Activated CD8-positive, alpha-beta memory T cell treated with anti-CD3 and anti-CD28 coated beads, Interleukin-2, amount 50 U/mL, for 1 hour (primary cell): ENCODE results near the gene PCYT2.

Experiments used
- DNase-seq: peaks from one replicate; pipeline ENCODE4 v3.0.0-alpha.2; 2020; ENCODE audit errors: extremely low read depth

The PCYT2 gene

DNA sequence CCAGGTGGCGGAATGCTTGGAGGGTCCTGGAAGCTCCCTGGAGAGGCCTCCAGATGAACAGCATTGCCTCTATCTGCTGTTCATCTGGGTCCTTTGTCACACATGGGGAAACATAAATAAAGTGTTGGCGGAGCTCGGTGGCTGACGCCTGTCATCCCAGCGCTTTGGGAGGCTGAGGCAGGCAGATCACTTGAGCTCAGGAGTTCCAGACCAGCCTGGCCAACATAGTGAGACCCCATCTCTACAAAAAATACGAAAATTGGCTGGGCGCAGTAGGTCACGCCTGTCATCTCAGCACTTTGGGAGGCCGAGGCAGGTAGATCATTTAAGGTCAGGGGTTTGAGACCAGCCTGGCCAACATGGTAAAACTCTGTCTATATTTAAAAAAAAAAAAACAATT lies 33.7 kb upstream of the PCYT2 start:
- no peak for DNase-seq

DNA sequence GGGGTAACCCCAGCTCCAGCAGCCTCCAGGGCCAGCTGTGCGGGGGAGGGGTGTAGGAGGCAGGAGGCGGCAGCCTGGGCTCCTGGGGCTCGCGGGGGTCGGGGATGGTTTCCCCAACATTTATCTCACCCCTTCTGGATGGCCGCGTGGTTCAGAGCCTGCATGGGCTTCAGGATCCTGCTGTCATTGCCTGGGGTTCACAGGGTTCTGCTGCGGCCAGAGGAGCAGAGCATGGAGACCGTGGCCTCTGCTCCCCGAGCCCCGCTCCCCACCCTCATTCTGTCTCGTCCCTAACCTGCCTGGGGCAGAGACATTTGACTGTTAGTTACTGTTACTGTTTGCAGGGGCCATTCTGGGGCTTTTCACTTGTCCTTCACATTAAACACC lies 31.0 kb upstream of the PCYT2 start:
- DNase-seq, result no peak

DNA sequence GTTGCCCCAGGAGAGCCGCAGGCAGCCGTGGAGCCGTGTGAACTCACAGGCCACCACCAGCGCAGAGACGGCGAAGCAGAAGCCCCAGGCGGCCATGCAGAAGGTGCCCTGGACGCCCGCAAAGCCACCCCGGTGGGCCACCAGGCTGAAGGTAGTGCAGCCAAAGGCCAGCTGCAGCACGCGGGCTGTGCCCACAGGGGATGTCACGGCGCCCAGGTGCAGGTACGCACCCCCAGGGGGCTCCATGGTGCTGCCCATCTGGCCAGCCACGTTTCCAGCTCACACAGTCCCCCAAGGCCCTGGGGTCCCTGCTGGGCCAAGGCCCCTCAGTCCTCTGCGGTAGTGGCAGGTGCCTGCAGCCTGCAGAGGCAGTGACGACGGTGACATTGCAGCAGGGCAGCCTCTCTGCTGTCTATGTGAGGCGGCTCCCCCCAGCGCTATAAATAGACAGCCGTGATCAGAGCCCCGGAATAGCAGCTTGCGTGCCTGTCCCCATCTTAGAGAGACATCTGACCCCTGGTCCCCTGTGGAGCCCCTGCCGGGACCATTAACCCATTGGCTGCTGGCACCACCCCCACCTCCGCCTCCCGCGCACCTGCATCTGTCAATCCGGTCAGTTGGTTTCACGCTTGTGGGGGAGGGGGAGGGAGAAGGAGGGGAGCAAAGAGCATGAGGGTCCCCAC lies 30.4 kb upstream of the PCYT2 start:
- no peak for DNase-seq

GRCh38 chr17:81940538-81941483 lies 29.6 kb upstream of the PCYT2 start:
- no peak for DNase-seq

DNA sequence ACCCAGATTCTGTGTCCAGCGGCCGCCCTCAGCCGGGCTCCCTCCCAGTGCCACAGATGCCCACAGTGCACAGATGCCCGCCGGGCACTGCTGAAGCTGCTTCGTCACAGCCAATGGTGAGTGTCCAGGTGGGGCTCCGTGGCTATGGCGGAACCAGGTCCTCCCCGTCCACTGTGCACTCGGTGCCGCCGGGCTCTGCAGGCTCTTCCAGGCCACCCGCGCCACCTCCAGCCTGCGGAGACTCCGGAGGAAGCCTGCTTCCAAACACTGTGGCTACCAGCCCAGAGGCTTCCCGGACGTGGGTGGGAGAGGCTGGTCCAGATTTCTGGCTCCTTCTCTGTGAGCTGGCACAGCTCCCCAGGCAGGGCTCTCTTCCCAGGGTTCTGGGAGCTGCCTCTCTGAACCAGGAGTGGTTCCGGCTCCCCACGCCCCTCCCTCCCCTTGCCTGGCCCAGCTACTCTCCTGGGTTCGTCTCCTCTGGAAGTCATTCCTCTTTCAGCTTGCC lies 28.7 kb upstream of the PCYT2 start:
- no peak for DNase-seq

DNA sequence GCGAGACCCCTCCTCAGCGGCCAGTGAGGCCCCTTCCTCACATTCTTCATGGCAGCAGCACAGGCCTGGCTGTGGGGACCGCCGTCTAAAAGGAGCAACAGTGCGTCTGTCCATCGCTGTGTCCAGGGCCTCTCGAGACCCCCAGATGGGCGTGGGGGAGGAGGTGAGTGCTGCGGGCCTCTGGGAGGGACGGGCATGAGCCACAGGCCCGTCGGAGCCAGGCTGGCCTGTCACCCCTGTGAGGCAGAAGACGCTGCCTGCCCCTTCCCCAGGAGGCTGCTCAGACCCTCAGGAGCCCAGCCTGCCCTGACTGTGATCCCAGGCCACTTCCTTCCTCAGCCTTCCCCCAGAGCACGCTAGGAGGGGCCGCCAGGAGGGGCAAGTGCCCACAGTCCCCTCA lies 28.0 kb upstream of the PCYT2 start:
- no peak for DNase-seq

GRCh38 chr17:81935709-81936084 lies 24.5 kb upstream of the PCYT2 start:
- DNase-seq, result no peak

DNA sequence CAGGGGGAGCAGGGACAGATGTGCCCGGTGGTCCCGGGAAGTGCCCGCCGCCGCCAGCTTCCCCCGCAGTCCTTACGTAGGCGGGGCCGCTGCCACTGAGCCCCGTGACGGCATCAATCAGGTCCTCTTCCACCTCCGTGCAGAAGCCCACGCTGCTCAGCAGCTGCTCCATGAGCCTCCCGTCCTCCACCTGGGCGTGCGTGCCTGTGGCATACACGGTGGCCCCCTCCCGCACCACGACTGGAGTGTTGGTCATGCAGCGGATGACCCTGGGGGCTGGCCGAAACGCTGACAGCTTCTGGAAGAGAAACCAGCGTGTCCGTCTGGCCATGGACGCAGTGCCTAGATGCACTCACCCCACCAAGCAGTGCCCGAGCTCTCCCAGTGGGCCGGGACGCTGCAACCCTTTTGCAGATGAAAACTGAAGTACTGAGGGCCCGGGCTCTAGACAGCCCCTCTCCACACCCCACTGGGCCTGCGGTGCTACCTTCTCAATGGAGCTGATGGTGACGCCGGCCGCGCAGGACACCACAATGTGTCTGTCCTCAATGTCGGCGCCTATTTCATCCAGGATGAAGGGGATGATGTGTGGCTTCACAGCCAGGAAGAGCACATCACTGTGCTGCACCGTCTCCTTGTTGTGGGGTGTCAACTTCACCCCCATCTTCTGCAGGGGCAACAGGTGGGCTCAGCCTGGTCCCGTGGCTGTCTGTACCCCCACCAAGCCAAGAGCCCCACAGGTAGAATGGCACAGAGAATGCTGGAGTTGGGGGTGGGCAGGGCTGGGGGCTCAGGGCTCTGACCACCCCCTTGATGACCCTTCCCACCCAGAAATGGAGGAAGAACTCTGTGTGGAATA lies 23.9 kb upstream of the PCYT2 start:
- DNase-seq, result no peak

DNA sequence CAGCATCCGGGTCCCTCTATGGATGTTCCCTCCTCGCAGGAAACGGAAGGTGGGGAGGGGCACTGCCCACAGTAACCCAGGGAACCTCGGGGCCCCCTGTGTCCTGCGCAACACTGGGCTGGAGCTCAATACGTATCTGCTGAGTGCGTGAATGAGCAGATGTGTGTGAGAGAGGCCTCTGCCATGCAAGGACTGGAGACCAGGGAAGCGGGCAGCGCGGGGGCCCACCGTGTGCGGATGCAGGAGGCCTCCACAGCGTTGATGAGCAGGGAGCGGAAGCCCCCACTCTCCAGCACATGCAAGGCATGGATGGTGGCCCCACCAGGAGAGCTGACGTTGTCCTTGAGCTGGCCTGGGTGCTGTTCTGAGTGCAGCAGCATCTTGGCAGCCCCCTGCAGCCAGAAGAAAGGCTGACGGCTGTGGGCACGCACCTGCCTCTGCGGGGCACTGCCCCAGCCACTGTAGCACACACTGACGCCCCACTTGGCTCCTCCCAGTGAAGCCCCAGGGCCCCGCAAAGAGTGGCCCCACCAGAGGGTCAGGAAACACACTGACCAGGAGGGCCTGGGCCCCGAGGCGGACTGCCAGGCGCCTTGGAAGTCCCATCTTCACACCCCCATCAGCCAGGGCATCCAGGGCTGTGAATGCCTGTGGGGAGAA lies 23.0 kb upstream of the PCYT2 start:
- DNase-seq, result no peak

DNA sequence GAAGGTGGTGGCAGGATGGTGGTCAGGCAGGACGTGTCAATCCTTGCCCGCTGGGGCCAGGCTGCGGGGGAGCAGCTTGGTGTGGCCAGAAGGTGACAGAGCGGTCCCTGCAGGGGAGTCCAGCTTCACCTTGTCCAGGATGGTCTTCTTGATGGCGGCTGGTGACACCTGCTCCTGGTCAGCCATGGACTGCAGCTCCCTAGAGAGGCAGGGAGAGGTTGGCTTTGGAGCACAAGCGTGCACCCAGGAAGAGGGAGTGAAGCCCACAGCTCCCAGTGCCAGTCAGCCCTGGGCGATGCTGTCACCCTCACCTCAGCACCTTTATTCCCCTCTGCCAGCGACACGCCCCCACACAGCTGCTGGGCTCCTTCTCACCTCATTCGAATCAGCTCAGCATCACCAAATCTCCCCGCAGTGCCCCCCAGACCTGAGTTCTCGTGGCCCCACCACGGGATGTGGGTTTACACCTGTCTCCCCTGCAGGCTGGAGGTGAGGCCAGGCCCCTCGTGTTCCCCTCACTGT lies 22.0 kb upstream of the PCYT2 start:
- DNase-seq, result no peak

DNA sequence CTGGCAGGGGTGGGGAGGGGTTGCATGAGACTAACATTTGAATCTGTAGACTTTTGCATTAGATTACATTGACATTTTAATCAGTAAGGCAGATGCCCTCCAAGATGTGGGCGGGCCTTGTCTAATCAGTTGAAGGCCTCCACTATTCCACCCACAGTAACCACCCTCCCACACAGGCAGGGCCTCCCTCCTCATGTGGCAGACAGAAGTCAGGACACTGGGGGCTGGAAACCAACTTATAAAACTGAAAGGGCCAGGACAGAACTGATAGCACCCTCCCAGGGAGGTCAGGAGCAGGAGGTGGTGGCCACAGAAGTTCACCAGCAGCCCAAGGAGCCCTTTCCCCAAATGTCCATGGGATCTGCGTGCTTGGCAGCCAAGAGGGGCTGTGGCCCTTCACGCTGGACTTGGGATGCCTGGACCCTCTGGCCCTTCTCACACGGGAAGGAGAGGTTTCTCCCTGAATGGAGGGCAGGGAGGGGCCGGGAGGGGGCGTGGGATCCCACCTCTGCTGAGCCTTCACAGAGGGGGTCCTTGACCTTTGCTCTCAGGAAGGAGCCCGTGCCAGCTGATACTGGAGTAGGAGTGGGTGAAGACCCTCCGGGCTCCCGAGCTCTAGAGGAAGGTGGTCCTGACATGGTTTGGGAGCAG lies 21.3 kb upstream of the PCYT2 start:
- DNase-seq, result no peak

- no peak for DNase-seq
Observed at GRCh38 chr17:81931557-81932332, 20.5 kb upstream of the PCYT2 start.

DNA sequence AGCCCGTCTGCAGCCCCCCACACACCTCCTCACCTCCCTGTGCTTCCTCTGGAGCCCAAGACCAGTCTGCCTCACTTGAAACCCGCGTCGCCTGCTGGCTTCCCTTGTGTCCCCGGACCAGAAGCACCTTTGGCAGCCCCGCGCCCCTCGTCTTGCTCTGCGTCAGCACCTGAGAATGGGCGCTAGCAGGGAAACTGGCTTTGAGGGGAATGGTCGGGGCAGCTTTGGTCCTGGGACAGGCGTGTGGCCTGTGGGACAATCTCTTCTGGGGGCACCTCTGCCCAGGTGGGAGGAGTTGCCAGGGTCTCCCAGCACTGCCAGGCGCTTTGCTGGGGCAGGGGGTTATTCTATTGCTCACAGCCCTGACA lies 20.0 kb upstream of the PCYT2 start:
- DNase-seq, result no peak

DNA sequence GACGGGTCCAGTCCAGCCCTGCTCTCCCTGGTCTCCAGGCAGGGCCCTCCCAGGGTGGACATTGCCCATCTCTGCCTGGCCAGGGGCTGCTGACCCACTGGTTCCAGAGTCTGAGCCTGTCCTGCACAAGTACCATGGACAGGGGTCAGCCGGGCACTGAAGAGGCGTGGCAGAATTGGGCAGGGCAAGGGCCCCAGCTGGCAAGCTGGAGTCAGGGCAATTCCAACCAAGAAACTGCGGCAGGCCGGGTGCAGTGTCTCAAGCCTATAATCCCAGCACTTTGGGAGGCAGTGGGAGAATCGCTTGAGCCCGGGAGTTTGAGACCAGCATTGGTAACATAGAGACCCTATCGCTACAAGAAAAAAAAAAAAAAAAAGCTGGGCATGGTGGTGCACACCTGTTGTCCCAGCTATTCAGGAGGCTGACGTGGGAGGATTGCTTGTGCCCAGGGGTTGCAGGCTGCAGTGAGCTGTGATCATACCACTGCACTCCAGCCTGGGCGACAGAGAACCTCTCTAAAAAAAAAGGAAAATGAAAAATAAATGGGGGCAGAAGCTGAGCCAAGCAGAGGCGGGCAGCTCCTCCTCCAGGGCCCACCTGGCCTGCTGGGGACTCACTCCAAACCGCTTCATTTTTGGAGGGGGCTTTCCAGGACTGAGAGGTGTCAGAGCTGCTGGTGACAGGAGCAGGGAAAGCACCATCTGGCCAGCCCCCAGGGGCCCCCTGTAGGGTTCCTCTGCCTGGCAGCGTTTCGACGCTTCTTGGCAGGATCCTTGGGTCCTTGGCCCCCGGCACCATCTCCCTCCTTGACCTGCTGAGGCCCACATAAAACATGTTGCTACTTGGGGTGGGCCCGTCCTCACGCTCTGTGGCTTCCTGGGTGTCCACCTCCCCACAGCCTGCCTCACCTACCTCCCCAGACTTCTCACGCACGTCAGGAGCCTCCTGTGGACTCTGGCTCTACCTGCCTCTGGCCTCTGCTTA lies 19.2 kb upstream of the PCYT2 start:
- no peak for DNase-seq

DNA sequence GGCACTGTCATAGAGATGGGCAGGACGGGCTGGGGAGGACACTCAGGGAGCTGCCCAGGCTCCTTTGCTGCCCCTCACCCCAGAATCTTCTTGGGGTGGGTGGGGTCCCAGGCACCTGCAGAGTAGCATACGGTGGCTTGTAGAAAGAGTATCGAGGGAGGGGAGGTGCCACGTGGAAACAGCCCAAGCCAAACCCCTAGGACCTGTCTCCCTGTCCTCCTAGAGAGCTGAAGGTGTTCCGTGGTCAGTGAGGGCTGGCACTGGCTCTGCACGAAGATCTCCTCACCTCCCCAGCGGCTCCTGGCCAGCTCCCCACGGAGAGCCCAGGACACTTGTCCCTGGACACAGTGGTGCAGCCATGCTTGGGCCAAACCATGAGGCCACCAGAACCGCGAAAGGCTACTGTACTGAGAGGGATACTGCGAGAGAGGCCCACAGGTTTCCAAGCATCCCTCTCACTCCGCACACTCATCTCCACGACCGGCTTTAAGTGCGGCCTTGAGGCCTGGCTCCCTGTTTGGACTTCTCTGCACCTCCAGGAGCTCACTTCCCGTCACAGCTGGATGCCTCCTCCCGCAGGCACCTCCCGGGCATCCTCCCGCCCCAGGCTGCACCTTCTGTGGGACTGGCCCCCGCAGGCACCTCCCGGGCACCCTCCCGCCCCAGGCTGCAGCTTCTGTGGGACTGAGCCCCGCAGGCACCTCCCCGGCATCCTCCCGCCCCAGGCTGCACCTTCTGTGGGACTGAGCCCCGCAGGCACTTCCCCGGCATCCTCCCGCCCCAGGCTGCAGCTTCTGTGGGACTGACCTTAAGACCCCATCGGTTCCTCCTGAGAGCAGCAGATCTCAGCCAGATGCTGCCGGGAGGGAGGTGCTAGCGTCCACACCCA lies 18.3 kb upstream of the PCYT2 start:
- DNase-seq, result no peak

DNA sequence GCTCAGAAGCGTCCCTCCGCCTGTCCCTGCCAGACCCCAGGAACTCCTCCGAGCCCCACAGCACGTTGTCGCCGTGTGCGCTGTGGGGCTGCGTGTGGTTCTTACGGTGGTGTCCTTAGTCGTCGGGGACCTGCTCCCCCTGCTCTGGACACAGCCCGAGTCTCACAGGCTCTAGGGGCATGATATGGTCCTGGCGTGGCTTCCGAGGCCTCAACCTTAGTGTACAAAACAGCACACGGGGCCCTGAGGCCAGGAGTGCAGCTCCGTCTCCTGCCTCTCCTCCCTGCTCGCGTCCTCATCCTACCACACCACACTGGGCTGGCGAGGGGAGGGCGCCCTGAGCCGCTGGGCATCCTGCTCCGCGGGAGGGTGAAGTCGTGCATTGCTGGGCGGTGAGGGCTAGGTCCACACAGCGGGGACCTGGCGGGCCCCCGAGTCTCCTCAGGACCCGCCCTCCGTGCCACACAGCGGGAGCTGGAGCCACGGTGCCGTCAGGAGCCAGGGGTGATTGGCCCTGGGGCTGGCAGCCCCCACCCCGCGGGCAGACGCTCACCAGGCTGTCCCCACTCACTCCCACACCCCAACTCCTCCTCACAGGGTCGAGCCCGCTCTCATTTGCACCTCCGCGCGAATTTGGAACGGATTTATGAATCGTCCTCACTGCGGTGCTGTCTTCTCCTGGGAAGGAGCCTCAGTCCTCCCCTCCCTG lies 17.5 kb upstream of the PCYT2 start:
- no peak for DNase-seq
